Smooth muscle cell of the brain vasculature (primary cell): ENCODE results near the gene CAPN15.

ENCODE experiments used
- DNase-seq: peaks from one replicate; pipeline ENCODE4 v3.0.0-alpha.2; 2012; ENCODE audit warnings: low read depth, low spot score

CAPN15 gene

DNA sequence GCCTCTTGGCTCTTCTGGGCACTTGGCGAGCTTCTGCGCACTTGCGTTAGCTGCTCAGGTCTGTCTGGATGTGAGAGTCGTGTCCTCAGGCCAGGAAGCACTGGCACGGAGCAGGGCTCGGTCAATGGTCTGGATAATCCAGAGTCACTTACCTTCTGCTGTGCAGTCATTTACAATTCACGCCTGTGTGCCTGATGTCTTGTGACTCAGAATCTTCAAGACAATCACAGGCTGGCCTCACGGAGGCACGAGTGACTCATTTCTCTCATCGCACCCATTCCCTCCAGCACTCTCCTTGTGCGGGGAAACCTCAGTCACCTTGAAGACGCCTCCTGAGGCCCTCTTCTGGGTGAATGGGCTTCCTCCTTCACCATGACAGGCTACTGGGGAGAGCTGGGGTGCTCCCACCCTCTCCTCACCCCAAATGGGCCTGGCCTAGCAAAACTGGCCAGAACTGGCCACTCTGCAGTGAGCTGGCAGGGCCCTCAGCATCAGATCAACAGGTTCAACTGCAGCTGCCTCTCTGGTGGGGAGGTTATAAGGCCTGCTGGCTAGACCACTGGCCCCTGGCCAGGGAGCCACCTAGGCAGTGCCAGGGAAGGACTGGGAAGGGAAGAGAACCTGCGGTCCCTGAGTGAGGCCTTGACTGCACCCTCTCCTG is 1.9 kb upstream of the CAPN15 start:
- DNase-seq = no peak

DNA sequence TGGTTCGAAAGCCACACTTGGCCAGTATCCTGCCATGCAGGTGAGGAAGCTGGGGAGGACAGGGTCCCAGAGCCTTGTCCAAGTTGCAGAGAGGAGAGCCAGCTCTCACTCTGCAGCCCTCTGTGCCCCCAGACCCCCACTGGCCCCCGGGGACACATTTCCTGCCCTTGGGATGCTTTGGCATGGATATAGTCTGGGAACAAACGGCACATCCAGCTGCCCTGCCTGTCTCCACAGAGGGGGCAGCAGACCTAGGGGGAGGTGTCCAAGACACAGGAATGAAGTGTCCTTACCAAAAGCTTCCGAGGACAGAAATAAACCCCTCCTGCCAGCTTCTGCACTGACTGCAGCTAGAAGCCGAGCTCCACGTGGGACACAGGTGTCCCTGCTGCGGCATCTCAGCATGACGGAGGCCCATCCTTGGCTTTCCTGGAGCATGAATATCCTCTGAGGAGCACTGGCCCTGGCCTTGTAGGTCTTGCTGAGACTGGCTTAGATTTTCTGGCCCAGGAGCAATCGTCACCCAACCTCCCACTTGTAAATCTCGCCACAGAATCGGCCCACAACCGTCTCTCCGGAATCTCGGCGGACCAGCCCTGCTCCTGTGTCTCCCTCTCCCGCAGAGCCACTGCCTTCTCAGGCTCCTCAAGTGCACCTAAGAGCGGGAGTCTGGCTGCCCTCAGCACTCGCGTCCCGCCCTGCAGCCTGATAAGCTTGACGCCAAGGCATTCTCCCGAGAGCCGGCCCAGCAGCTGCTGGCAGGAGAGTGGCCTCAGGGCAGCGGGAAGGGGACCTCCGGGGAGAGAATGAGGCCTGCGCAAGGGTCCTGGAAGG is 1.1 kb upstream of the CAPN15 start:
- DNase-seq = no peak

DNA sequence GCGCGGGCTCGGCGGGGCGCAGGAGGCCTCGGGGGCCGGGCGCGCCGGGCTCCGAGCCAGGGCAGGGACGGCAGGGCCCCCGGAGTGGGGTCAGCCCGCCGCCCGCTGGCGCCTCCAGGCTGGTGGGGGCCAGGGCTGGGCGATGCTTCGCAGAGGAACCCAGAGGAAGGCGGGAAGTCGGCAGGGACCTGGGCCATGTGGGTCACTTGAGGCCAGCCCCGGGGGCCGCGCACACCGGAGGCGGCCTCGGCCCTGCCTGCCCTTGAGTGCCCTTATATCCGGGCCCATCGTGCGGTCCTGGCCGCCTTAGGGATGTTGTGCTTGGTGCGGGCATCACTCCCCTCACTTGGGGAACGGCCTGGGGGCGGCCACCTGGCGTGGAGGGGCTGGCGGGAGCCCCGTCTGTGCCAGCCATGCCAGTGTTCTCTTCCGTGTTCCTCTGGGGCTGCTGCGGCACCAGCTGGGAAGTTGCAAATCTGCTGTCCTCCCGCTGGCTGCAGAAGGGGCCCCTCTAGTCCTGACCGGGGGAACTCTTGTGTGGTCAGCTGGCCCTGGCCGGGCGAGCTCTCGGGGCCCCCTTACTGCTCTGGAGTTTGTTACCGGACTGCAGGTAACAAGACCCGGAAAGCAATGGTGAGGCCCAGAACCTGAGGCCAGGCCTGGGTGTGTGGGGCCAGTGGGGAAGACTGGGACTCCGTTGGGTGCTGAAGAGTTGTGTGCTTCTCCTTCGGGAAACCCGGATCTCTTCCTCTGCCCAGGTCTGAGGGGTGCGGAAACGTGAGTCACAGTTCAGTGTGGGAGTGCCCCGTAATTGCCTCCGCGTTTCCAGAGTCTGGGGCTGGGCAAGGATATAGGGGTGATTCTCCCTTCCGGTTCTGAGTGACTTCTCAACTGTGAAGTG is 849 bp downstream of the CAPN15 start:
- DNase-seq = no peak

DNA sequence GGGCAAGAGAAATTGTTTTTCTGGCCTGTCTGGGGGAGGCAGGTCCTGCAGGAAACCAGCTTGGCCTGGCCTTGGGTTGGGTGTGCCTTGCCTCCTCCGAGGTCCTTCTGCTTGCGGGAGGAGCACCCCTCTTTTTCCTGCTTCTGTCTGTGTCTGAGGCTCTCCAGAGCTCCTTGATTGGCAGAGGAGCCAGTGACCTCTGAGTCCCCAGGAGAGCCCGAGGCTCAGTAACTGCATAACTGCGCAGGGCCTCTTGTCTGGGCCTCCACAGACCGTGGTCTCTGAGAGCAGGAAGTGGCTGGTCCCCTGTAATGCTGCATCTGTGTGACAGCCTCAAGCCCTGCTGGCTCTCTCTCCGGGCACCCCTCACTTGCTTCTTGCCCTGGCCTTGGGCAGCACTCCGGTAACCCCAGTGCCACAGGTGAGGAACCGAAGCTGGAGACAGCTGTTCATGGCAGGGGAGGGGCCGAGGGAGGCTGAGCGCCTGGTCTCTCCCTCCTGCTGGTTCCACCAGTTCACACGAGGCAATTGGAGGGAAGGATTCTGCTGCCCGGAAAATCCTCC is 1.6 kb downstream of the CAPN15 start:
- DNase-seq = no peak

DNA sequence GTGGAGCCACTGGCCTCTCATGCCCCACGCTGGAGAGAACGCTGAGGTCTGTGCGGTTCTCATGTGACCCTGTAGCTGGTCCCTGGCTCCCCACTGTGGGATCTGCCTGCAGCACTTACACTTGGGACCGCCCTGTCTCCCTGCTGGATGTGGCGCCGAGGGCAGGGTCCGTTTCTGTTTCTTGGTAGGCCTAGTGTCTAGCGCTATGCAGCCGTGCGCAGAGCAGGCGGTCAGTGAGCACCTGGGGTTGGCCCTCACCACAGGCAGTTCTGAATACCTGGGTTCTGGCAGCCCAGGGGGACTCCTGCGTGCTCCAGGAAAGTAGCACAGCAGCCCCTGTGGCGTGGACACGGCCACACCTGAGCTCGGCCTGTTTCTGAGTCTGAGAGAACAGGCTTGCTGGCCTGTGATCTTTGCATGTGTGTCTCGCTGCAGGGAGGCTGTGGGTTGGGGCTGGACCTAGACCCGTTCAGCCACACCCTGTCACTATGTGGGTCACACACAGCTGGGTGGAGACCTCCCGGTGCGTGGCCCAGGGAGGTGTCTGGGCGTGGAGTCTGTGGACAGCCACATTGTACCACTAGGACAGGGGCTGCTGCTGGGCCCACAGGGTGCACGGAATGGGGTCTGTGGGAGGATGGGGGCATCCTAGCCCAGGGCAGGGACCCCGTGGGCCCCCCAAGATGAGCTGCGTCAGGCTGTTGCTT is 2.8 kb downstream of the CAPN15 start:
- DNase-seq = no peak

DNA sequence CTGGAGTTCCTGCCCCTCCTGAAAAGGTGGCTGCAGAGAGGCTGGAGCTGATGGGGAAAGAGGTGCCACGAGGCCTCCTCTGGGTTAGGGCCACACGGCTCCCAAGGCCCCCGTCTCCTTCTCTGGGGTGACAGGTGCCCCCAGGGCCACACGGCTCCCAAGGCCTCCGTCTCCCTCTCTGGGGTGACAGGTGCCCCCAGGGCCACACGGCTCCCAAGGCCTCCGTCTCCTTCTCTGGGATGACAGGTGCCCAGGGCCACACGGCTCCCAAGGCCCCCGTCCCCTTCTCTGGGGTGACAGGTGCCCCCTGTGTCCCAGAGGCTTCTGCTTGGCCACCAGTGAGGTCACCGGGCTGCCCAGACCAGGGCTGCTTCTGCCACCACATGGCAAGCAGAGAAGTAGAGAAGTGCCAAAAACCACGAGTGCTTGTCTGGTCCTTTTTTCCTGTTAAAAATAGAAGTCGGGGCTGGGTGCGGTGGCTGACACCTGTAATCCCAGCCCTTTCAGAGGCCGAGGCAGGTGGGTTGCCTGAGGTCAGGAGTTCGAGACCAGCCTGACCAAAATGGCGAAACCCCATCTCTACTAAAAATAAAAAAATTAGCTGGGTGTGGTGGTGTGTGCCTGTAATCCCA is 4.1 kb downstream of the CAPN15 start:
- DNase-seq = no peak

DNA sequence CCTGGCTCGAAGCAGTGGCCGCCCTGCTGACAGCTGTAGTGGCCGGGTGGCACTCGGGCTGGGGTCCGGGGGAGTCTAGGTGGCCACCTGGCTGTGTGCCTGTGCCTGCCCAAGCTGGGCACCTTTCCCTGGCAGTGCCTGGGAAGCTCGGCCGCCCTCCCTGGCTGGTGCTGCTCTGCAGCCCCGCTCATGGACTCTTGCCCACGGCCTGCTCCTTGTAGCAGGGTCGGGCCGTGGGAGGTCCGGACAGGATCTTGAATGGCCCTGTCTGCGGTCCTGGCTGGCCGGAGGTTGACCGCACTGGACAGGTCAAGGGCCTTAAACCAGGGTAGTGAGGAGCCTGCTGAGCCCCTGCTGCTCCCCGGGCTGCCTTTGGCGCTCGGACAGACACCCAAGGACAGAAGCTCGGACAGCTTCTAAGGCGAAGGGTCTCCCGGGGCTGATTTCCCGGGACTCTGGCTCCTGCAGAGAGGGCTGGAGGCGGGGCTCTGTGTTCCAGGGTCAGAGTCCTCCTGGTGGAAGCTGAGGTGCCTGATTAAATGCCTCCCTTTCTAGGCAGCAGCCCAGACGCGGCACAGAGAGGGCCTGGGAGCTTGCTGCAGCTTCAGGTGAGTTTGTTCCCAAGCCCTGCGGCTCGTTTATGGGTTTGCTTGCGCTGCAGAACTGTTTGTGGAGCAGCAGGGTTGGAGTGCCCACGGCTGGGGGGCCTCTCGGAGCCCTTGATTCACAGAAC is 6.0 kb downstream of the CAPN15 start:
- DNase-seq = no peak

DNA sequence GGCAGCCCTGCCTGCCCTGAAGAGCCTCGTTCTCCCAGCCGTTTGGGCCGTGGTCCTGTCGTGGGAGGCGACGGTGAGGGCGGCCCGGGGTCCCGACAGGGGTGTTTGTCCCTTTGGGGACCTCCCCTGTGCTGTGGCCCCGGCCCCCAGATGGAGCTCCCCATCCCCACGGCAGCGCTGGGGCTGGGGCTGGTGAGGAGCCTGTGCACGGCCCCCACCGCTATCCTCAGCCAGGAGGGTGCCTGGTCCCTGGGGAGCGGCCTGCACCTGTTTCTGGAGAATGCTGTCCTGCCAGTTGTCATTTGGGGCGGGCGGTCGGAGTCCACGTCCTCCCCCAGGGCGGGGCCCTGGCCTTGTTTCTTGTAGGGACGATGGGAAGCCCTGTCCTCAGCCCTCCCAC is 6.6 kb downstream of the CAPN15 start:
- no peak for DNase-seq

DNA sequence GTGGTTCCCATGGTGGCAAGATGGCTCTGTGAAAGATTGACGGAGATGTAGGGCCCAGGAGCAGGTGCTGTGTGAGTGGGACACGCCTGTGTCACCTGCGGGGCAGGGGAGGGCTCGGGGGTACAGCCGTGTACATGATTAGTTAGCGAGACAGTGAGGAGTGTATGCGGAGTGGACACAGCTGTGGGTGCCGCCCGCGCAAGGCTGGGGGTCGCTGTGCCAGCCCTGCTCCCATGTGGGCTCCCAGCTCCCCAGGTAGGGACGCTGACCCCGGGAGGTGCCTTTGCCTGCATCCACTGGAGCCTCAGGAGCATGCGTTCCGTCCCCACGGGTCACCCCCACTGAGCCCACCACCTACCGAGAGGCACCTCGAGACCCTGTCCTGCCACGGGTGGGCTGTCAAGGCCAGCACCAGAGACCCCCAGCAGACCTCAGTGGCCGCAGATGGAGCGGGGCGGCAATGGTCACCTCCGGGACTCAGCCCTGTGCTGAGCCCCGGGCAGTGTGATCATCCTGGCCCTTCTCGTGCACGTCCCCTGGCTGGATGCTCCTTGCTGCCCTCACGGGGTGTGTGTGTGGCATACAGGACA is 7.4 kb downstream of the CAPN15 start:
- no peak for DNase-seq

DNA sequence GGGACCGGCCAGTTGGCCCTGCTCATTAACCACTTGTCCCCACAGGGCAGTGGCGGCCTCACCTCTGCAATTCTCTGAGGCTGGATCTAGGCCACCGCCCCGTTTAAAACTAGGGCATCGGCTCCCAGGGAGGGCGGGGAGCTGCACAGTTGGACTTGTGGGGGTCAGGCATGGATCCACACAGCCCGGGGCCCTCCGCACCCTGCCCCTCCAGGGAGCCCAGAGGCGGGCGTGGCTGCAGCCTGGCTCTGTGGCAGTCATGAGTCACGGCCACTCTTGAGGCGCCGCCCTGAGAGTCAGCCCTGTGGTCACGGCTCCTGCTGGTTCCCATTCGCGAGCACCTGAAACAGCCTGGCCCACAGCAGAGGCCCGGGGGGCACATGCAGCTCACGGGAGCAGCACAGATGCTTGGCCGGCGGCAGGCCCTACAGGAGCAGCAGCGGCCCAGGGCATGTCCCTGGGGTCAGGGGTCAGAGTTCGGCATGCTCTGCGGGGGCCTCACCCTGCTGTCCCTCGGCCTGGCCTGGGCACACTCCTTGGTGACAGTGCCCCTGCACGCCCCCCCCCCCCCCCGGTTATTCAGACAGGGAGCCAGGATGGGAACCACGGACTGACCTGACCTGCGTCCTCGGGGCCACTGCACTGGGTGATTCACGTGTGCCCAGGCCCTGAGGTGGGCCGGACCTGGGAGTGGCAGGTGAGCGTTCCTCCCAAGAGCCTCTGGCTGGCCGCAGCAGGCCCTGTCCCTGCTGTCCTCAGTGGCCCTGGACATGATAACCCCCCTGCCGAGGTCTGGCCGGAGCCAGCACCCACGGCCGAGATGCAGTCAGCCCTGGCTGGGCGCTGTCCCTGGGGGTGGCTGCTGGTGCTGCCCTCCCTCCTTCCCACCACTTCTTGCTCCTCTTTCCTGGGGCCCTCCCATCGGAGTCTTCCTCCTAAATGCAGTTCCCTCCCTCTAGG is 8.2 kb downstream of the CAPN15 start:
- no peak for DNase-seq

DNA sequence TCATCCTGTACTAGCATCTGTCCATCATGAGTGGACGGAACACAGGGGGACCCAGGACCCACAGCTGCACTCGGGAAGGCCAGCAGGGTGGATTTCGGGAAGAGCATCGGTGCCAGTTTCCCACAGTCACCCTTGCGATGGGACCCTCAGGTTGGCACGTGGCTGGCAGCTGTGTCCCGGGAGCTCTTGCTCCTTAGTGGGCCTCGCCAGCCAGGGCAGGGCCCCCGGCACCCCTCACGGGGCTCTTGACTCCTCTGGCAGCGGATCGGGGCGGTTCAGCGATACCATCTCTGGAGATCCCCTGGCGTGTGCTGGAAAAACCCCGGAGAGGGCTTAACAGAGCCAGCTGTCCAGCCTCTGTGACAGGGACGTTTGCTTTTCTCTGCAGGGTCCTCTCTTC is 9.2 kb downstream of the CAPN15 start:
- DNase-seq = no peak

DNA sequence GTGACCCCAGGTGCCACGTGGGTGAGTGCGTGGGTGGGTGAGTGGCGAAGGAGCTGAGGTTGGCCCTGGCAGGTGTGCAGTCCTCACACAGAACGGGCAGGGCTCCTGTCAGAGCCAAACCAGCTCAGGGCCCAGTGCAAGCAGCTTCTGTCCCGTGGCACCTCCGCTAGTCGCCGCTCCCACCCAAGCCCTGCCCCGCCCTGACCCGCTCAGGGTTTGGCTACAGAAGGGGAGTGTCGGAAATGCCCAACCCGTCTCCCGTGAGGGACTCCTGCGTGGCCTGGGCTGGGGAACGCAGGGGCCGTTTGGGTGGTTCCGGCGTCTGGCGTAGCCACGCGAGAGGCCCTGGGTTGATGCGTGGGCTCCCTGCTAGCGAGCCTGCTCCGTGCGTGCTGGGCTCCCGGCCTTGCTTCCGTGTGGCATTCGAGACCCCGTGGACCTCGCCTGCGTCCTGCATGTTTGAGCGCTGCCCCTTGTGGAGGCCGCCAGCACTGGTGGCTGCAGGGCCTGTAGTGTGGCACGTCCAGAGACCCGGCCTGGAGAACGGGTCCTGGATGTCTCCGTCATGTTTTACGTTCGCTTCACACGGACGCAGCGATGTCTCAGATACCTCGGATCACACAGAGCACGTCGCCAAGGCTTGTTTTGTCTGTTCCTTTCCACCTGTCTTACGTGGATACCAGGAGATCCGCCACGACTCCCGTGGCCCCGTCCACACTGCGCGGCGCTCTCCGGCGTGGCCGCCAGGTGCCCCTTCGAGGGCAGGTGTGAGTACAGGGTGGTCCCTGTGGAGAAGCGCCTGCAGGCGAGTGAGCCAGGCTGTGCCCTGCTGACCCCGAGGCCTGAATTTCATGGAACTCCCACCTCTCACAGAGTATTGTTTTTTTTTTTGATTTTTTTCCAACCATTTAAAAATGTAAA is 10.2 kb downstream of the CAPN15 start:
- no peak for DNase-seq

DNA sequence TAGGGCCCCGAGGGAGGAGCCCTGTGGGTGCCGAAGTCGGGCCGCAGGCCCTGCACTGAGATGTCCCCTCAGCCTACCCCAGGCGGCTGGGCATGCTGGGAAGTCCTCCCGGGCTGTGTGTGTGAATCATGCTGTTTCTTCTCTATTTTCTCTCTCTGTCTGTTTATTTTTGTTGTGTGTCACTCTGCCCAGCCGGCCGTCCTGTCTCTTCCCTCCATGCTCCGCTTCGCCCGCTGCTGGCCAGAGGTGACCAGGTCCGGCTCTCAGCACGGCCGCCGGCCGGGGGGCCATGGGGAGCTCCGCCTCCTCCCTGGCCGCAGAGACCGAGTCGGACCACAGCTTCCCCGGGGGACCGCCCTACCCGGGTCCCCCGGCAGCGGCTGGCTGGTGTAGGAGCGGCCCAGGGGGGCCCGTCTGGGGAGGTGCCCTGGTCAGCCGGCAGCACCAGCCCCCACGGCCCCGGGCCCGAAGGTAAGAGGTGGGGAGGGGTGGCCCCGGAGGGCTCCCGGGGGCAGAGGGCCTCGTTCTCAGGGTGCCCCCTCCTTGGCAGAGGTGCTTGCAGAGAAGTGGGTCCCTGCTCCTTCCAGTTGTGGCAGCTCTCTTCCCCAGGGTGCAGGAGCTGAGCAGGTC is 12.5 kb downstream of the CAPN15 start:
- DNase-seq = no peak

DNA sequence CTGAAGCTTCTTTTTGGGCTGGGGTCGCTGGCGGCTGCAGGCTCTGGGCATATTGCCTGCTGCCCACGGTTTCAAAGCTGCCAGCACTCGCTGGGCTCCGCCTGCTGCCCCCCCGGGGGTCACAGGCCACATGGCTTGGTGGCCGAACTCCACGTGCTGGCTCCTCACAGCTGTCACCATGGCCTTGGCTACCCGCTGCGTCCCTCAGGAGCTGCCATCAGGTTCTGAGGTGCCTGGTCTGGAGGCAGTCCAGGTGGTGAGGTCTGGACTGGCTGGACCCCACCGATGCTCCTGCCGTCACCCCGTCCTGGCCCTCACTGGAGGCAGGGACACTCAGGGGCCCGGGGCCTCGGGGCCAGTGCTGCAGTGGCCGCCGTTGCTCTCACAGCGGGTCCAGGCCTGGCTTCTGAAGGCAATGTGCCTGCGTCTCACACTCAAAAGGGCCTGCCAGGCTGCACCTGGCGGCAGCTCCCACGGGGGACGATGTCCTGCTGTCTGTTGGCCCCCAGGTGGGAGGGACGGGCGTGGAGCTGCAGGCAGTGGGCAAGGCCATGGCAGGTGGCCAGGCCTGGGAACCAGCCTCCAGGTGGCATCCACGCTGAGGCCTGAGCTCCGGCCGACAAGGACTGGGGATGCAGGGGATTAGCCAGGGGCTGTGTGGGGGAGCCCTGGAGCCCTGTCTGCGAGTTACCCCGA is 13.3 kb downstream of the CAPN15 start:
- no peak for DNase-seq

DNA sequence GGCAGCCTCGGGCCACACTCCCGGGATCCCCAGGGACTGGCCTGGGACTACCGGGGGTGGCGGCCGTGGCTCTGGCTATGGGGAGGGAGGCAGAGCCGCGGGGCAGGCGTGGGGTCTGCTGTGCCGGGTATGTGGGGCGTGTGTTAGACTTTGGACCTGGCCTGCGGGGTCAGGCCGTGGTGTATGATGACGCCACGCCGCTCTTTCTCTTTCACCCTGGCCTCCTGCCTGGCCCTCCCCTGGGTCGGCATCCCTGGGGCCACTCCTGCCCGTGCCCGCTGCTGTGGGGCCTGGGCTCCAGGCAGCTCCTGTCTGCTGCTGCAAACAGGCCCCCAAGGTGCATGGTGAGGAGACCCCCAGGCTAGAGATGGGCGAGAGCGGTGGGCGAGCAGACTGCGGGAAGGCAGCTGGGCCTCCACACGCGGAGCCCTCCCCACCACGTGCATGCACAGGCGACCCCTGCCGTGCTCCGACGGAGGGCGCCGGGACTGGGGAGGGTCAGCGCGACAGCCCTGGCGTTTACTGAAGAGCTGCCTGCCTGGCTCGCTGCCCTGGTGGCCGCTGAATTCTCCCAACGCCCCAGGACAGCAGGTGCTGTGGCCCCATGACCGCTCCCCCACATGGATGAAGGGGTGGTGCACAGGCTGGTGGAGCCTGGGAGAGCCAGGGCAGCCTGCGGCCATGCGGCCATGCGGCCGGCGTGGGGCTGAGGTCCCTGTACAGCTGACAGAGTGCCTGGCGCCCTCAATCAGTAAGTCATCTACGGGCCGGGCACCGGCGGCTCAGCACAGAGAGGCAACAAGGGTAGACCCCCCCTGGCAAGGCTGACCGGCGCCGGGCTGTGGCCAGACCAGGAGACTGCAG is 16.0 kb downstream of the CAPN15 start:
- no peak for DNase-seq
